ENCODE results near the gene DBNDD2.

GRCh38 chr20:45359069-45359405 is 49.1 kb upstream of the DBNDD2 start:
- no peak for TF ChIP-seq CTCF (IDR thresholded peaks at IDR 0.05; ENCODE audit: insufficient read depth, low read length, poor library complexity, severe bottlenecking)
- no peak for TF ChIP-seq EZH2phosphoT487 (conservative IDR thresholded peaks at IDR 0.05; ENCODE audit: low read length)

Data from SU-DHL-6 (cell line).